PFSK-1 (cell line): ENCODE data around the gene LDLRAD4.

Experiments used
- REST ChIP-seq, 2 experiments: IDR thresholded peaks; 2 replicates each; pipeline versions ENCODE4 v1.6.1 to v1.8.0; 2011 to 2012; ENCODE audit warnings: low read depth in 2 of 2, low read length in 2 of 2, control low read depth in 1 of 2, inconsistent platforms in 1 of 2, mild to moderate bottlenecking in 1 of 2, moderate library complexity in 1 of 2; ENCODE audit not compliant: insufficient read depth in 1 of 2
- TAF1 ChIP-seq: IDR thresholded peaks from 2 replicates; pipeline ENCODE4 v1.6.1; 2012; ENCODE audit warnings: low read length, control low read depth, borderline replicate concordance; ENCODE audit not compliant: insufficient read depth

DNA sequence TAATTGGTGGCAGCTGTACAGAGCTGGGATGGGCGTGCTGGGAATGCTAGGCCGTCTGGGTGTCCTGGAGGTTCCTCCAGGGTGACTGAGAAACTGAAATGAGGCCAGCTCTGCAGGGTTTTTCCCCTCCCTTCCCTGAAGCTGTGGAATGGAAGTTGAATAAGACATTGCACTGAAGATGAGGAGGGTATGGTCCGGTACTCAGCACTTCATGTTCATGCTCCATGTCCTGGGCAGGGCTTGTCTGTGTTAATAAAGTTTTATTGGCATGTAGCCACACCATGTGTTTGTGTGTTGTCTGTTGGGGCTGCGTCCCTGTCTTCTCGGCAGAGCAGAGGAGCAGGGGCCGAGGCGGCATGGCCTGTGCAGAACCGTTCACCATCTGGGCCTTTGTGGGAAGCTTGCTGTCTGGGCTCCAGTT is 154.0 kb downstream of the LDLRAD4 start:
- no peak for TF ChIP-seq TAF1
- no peak for TF ChIP-seq REST (IDR thresholded peaks at IDR 0.05; ENCODE audit: insufficient read depth in 1 of 2, low read depth in 2 of 2, low read length in 2 of 2)
